Urinary bladder (tissue), 4 donors: ENCODE results near the gene RPS6KL1. TPM values are rescaled to one million over a fixed set of nuclear protein-coding genes. Genes with fewer than 3 reads are reported as not detected.

Source experiments
- DNase-seq: peaks from one replicate; pipeline ENCODE4 v3.0.0-alpha.2; 2015; ENCODE audit errors: extremely low spot score
- H3K27ac ChIP-seq: one replicate; pipeline ENCODE4 v1.5.1; 2013; ENCODE audit warnings: low read depth, mild to moderate bottlenecking, moderate library complexity
- H3K36me3 ChIP-seq: one replicate; pipeline ENCODE4 v1.6.1; 2013; ENCODE audit warnings: mild to moderate bottlenecking, moderate library complexity; ENCODE audit not compliant: insufficient read depth
- H3K4me1 ChIP-seq: one replicate; pipeline ENCODE4 v1.6.1; 2013; ENCODE audit warnings: mild to moderate bottlenecking, moderate library complexity; ENCODE audit not compliant: insufficient read depth
- H3K4me3 ChIP-seq: one replicate; pipeline ENCODE4 v1.5.1; 2013; ENCODE audit warnings: low read depth, low read length
- WGBS: extraction: QIAGEN DNeasy Blood & Tissue Kit; methylation state at CpG from one replicate; pipeline ENCODE4 v1.1.7; 2013; 5-methylcytosine and 5-hydroxymethylcytosine counted together
- polyA plus RNA-seq: library from polyadenylated mRNA; stranded (reverse); fragments of 200-250 nt; gene quantifications from one replicate; pipeline ENCODE4 v1.2.3, GENCODE V29; 2013
- total RNA-seq: library from RNA; depleted of rRNA; stranded (reverse); fragments of >200 nt; gene quantifications from one replicate; pipeline ENCODE4 v1.2.3, GENCODE V29; 2014
- donor health status: healthy with polysubstance abuse.
- donor health status: healthy.

Gene RPS6KL1
- total and polyA plus RNA-seq, 2 donors: 2.4 to 3.7 TPM

- no peaks in the 10 kb centered on the region for H3K36me3 ChIP-seq
- no peaks in the 10 kb centered on the region for H3K4me1 ChIP-seq
- no peak overlapping the region for H3K4me3 ChIP-seq
- WGBS: 78% methylated on average over 3 of the region's 3 CpGs
- H3K27ac ChIP-seq: no peak overlapping the region
- DNase-seq: no peak
These were observed 56.2 kb downstream of the RPS6KL1 start for GRCh38 chr14:74866708-74867389.

DNA sequence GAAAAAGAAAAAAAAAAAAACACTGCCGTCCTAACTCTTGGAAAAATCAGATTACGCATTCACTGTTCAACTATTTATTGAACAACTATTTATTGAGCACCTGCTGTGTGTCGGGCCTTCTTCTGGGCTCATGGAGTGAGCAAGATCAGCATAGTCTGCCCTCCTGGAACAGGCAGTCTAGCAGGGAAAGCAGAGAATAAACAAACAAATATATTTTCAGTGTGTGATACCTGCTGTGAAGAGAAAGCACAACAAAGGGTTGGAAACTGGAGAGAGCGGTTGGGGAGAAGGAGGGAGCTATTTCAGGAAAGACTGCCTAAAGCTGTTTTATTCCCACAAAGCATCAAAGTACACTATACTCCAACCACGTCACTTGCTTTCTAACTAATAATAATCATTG lies 57.9 kb downstream of the RPS6KL1 start:
- Histone ChIP-seq H3K36me3 (no peaks in the 10 kb centered on the region), H3K4me3 (no peak overlapping the region), H3K4me1 (no peaks in the 10 kb centered on the region), H3K27ac (no peak overlapping the region)
- 90% methylated on average over 5 of the region's 5 CpGs for WGBS
- no peak for DNase-seq

- H3K36me3 ChIP-seq: no peaks in the 10 kb centered on the region
- no peak for DNase-seq
- no peak overlapping the region for H3K4me3 ChIP-seq
- H3K27ac ChIP-seq: no peak overlapping the region
- H3K4me1 ChIP-seq: no peaks in the 10 kb centered on the region
- 87% methylated on average over 9 of the region's 9 CpGs for WGBS
These were observed 58.9 kb downstream of the RPS6KL1 start for GRCh38 chr14:74864198-74864597.

DNA sequence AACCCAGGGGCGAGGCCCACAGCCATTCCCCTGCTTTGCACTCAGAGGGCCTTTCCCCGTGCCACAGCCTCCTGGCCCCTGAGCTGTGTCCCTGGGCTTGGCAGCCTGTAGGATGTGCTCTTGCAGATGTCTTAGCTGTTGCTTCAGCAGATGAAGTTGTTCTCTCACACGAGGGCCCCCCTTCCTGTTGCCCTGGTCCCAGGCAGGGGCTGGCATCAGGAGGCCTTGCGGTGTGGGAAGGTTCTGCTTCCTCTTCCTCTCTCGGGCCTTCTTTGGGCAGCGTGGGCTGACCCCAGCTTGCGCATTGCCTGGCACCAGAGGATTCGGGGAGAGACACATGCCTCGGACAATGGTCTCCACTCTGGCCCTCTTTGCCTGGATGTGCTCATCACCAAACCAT lies 59.8 kb downstream of the RPS6KL1 start:
- Histone ChIP-seq H3K4me3 (no peak overlapping the region), H3K27ac (no peak overlapping the region), H3K36me3 (no peaks in the 10 kb centered on the region), H3K4me1 (no peaks in the 10 kb centered on the region)
- 83% methylated on average over 9 of the region's 9 CpGs for WGBS
- DNase-seq: no peak

- Histone ChIP-seq H3K4me3 (no peak overlapping the region), H3K4me1 (no peaks in the 10 kb centered on the region), H3K36me3 (no peaks in the 10 kb centered on the region), H3K27ac (no peak overlapping the region)
- 77% methylated on average over 3 of the region's 3 CpGs for WGBS
- DNase-seq: no peak
These were observed 61.3 kb downstream of the RPS6KL1 start for GRCh38 chr14:74861734-74862090.

GRCh38 chr14:74860899-74861733 lies 61.9 kb downstream of the RPS6KL1 start:
- DNase-seq: peak; percentile 66
- H3K4me1 ChIP-seq: no peaks in the 10 kb centered on the region

DNA sequence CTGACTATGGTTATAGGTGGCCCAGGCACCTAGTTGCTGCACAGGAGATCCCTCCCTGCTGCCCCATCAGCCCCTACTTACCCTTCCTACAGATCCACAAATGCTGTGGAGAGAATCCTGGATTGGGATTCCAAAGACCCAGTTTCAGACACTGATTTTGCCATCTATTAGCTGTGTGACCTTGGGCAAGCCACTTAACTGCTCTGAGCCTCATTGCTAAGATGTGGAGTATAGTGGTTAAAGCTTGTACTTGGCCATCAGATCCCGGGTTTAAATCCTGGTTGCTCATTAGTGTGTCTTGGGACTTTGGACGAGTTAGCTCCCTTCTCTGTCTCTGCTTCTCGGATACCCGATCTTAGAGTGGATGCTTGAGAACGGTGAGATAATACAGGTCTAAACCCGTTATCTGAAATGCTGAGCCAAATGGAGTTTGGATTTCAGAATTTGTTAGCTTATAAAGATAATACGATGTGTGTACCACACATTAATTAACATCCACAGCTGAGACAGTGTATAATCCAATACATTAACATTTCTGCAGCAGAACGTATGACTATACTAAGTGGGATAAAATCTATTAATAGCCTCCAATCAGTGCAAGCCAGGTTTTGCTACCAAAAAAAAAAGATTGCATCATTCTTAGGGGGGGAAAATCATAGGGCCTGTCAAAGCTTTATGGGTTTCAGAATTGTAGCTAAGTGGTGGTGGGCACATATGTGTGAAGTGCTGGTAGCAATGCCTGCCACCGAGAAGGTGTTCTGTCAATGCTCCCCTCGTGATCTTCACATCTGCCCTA lies 63.1 kb downstream of the RPS6KL1 start:
- H3K27ac ChIP-seq: no peak overlapping the region
- no peak for DNase-seq
- no peaks in the 10 kb centered on the region for H3K36me3 ChIP-seq
- H3K4me1 ChIP-seq: no peaks in the 10 kb centered on the region
- 44% methylated on average over 10 of the region's 10 CpGs for WGBS
- H3K4me3 ChIP-seq: no peak overlapping the region

More at GRCh38 chr14:74860899-74861733, 61.9 kb downstream of the RPS6KL1 start:
- H3K27ac ChIP-seq: no peak overlapping the region
- H3K4me3 ChIP-seq: no peak overlapping the region
- no peaks in the 10 kb centered on the region for H3K36me3 ChIP-seq
- 28% methylated on average over 7 of the region's 7 CpGs for WGBS

DNA sequence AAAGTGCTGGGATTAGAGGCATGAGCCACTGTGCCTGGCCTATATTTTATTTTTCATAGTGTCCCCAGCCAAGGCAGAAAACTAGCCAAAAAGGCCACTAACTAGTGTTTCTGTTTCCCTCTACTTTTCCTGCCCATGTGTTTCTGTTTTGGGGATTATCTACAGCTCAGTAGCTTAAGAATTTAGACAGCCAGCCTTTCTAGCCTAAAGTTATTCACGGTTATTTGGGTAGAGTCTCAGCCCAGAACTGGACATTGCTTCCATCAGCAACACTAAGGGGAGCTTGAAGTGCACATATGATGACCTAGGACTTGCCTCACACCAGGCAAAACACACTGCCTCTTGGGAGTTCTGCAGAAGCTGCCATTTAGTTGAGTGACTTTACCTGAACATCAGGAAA lies 65.0 kb downstream of the RPS6KL1 start:
- 38% methylated on average over 1 of the region's 1 CpG for WGBS
- Histone ChIP-seq H3K4me1 (no peaks in the 10 kb centered on the region), H3K27ac (no peak overlapping the region), H3K4me3 (no peak overlapping the region), H3K36me3 (no peaks in the 10 kb centered on the region)
- DNase-seq: no peak

DNA sequence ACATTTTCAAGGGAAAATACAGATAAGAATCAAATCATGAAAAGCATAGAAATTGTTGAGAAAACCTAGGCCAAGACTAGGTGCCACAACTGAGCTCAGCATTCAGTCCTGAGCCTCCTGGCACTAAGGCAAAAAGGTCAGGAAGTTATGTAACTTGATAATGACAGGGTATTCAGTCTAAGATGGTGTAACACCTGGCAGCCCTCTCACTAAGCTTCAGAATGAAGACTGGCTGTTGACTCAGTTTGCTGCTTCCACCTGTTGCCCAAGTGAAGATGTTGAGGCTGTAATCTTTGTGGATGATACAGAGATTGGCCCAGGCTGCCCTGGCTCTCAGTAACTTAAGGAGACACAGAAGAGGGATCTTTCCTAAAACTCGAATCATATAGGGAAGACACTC lies 66.7 kb downstream of the RPS6KL1 start:
- H3K4me3 ChIP-seq: no peak overlapping the region
- no peak for DNase-seq
- H3K4me1 ChIP-seq: no peaks in the 10 kb centered on the region
- H3K27ac ChIP-seq: no peak overlapping the region
- WGBS: 84% methylated on average over 1 of the region's 1 CpG
- no peaks in the 10 kb centered on the region for H3K36me3 ChIP-seq

- H3K27ac ChIP-seq: no peak overlapping the region
- no peak overlapping the region for H3K4me3 ChIP-seq
- no peak for DNase-seq
- no peaks in the 10 kb centered on the region for H3K36me3 ChIP-seq
- 77% methylated on average over 4 of the region's 4 CpGs for WGBS
- no peaks in the 10 kb centered on the region for H3K4me1 ChIP-seq
These were observed 67.1 kb downstream of the RPS6KL1 start for GRCh38 chr14:74855945-74856344.

DNA sequence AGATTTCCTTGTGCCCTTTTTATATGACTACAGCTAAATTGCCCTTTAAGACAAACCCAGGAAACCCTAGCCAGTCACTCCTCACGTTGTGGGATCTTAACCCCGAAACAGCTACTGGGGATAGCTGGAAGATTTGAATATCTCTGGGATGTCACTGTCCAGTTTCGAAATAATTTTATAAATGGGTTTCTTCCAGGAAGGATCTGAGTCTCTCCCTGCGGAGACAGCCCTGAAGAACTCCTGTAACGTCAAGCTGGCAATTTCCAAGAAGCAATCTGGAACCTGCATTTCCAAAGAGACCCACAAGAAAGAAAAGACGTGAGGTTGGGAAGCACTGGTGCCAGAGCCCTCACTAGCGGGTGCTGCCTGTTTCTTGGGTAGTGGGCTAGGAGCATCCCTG lies 68.0 kb downstream of the RPS6KL1 start:
- DNase-seq: no peak
- Histone ChIP-seq H3K36me3 (no peaks in the 10 kb centered on the region), H3K27ac (no peak overlapping the region), H3K4me3 (no peak overlapping the region), H3K4me1 (no peaks in the 10 kb centered on the region)
- WGBS: 68% methylated on average over 7 of the region's 7 CpGs
